SK-N-MC (cell line): ENCODE data around the gene AGAP5.

Experiments used
- EZH2 ChIP-seq: fragments of 200-600 bp; sonication (generic); IDR thresholded peaks from one replicate; pipeline ENCODE4 v1.6.1; 2017; ENCODE audit warnings: antibody characterized with exemption
- FOXP2 ChIP-seq: optimal IDR thresholded peaks from 2 replicates; pipeline ENCODE3; 2011; ENCODE audit warnings: mild to moderate bottlenecking, moderate library complexity; ENCODE audit not compliant: insufficient read depth; ENCODE audit errors: extremely low read length, control extremely low read depth
- POLR2AphosphoS5 ChIP-seq: IDR thresholded peaks from 2 replicates; pipeline ENCODE4 v1.6.1; 2012; ENCODE audit warnings: mild to moderate bottlenecking, low read depth, low read length, borderline replicate concordance

GRCh38 chr10:73655990-73656298, 42.0 kb downstream of the AGAP5 start, which contains the start of gene SYNPO2L:
- TF ChIP-seq POLR2AphosphoS5 (no peak), EZH2 (no peak), FOXP2 (no peak)
